GM12878 (cell line): ENCODE results near the gene METAP1D.

Experiments
- POLR2A ChIP-seq: IDR thresholded peaks from 2 replicates; pipeline ENCODE4 v1.6.1; 2011; ENCODE audit warnings: low read depth, mild to moderate bottlenecking, low read length
- RAD51 ChIP-seq: fragments of 450-650 bp; IDR thresholded peaks from 2 replicates; pipeline ENCODE4 v1.6.1; 2016; ENCODE audit warnings: moderate library complexity, mild to moderate bottlenecking, inconsistent platforms
- ZBTB11 ChIP-seq: fragments of 450-650 bp; formaldehyde crosslinking; IDR thresholded peaks from 2 replicates; pipeline ENCODE4 v1.5.0; 2022; ENCODE audit warnings: mild to moderate bottlenecking, missing genetic modification characterization

- TF ChIP-seq POLR2A (no peak), RAD51 (no peak), ZBTB11 (no peak)
These were observed 83.3 kb downstream of the METAP1D start for GRCh38 chr2:172082944-172083627.
